HL-60 (cell line): ENCODE measurements around the gene NBAS.

Experiments used
- DNase-seq, 2 experiments: peaks; one replicate each; pipeline ENCODE4 v3.0.0-alpha.2; 2010 to 2020; ENCODE audit warnings: low read depth in 1 of 2, low spot score in 1 of 2
- H3K27ac ChIP-seq: fragments of 250-450 bp; sonication (Bioruptor Pico); replicated peaks from 2 replicates; pipeline ENCODE4 v1.5.1; 2020; ENCODE audit warnings: mild to moderate bottlenecking, moderate library complexity
- H3K27me3 ChIP-seq: fragments of 250-450 bp; sonication (Bioruptor Pico); 2 replicates; pipeline ENCODE4 v1.5.1; 2021; ENCODE audit warnings: mild to moderate bottlenecking, moderate library complexity; ENCODE audit not compliant: insufficient read depth, poor library complexity, severe bottlenecking
- H3K4me3 ChIP-seq: replicated peaks from 2 replicates; pipeline ENCODE4 v1.5.1; 2011; ENCODE audit warnings: mild to moderate bottlenecking, control low read depth, low read length; ENCODE audit not compliant: insufficient read depth
- CTCF ChIP-seq: IDR thresholded peaks from one replicate; pipeline ENCODE4 v1.5.1; 2011; ENCODE audit warnings: low read length, control low read depth, inconsistent platforms; ENCODE audit not compliant: insufficient read depth
- GABPA ChIP-seq: IDR thresholded peaks from 2 replicates; pipeline ENCODE4 v1.6.1; 2012; ENCODE audit warnings: low read depth
- POLR2AphosphoS5 ChIP-seq: IDR thresholded peaks from 2 replicates; pipeline ENCODE4 v1.6.1; 2012; ENCODE audit warnings: low read depth
- REST ChIP-seq: IDR thresholded peaks from 2 replicates; pipeline ENCODE4 v1.6.1; 2012; ENCODE audit warnings: low read depth; ENCODE audit not compliant: insufficient replicate concordance
- SPI1 ChIP-seq: IDR thresholded peaks from 2 replicates; pipeline ENCODE4 v1.6.1; 2012; ENCODE audit warnings: low read depth, mild to moderate bottlenecking, borderline replicate concordance

Gene NBAS

GRCh38 chr2:15243762-15244161, 317.4 kb downstream of the NBAS start:
- DNase-seq, result no peak
- Histone ChIP-seq H3K4me3 (no peak overlapping the region), H3K27ac (no peak overlapping the region), H3K27me3 (no peaks in the 10 kb centered on the region)
- no peak for TF ChIP-seq CTCF
- TF ChIP-seq GABPA, result no peak
- TF ChIP-seq SPI1, result no peak
- no peak for TF ChIP-seq POLR2AphosphoS5
- no peak for TF ChIP-seq REST

GRCh38 chr2:15242936-15243461, 318.1 kb downstream of the NBAS start:
- Histone ChIP-seq H3K27ac (no peak overlapping the region), H3K27me3 (no peaks in the 10 kb centered on the region), H3K4me3 (no peak overlapping the region)
- no peak for TF ChIP-seq REST
- TF ChIP-seq CTCF, result no peak
- TF ChIP-seq POLR2AphosphoS5, result no peak
- no peak for TF ChIP-seq GABPA
- TF ChIP-seq SPI1, result no peak
- peak in 1 of 2 experiments; percentile 45 for DNase-seq

- TF ChIP-seq REST (no peak), GABPA (no peak), CTCF (no peak), SPI1 (no peak), POLR2AphosphoS5 (no peak)
- no peak overlapping the region for H3K4me3 ChIP-seq
- no peaks in the 10 kb centered on the region for H3K27me3 ChIP-seq
- H3K27ac ChIP-seq, result no peak overlapping the region
- no peak for DNase-seq
These were observed 319.2 kb downstream of the NBAS start for GRCh38 chr2:15241929-15242328.
